H1 (cell line): ENCODE results near the gene ABCA5. TPM values are rescaled to one million over a fixed set of nuclear protein-coding genes. Genes with fewer than 3 reads are reported as not detected.

Experiments
- ASH2L ChIP-seq: fragments of 200-600, 300-600 bp; sonication (generic); IDR thresholded peaks from one replicate; pipeline ENCODE4 v1.7.1; 2017; ENCODE audit warnings: low read length
- GTF2F1 ChIP-seq: IDR thresholded peaks from 2 replicates; pipeline ENCODE4 v1.6.1; 2012; ENCODE audit warnings: low read depth, low read length, improper control_type of control experiment, borderline replicate concordance
- POLR2AphosphoS5 ChIP-seq: IDR thresholded peaks from 2 replicates; pipeline ENCODE4 v1.6.1; 2011; ENCODE audit warnings: low read depth, low read length
- polyA plus RNA-seq, 7 experiments: library from polyadenylated mRNA; depleted of rRNA in 3 of 7; stranded (reverse) in 5 of 7; unstranded in 2 of 7; fragments of >200 nt in 5 of 7; fragments of 200-250 nt in 2 of 7; gene quantifications; 1 replicate in 5 of 7; 2 replicates in 1 of 7; 4 replicates in 1 of 7; pipeline versions ENCODE4 v1.2.1 to v1.2.3, GENCODE V29; 2011 to 2013; ENCODE audit warnings: missing spikeins in 2 of 7, mixed read lengths in 2 of 7
- total RNA-seq: library from RNA; stranded (reverse); fragmentation: NEBNext Ultra II Directional; extraction: Animal tissue kit (Norgen Biotek cat#: 25700); gene quantifications from 2 replicates; pipeline ENCODE4 v1.2.1, GENCODE V29; 2021

ABCA5 gene
- total and polyA plus RNA-seq, 2 of the 8 experiments (the other 6 are each of a cell fraction or from before 2014, with no cell fraction given): 1.3 to 4.1 TPM

- TF ChIP-seq GTF2F1 (no peak), POLR2AphosphoS5 (no peak), ASH2L (peak; percentile 19)
Observed at GRCh38 chr17:69358688-69359596, 32.0 kb upstream of the ABCA5 start (continued).
